ENCODE measurements around the gene NAGLU.

The NAGLU gene

DNA sequence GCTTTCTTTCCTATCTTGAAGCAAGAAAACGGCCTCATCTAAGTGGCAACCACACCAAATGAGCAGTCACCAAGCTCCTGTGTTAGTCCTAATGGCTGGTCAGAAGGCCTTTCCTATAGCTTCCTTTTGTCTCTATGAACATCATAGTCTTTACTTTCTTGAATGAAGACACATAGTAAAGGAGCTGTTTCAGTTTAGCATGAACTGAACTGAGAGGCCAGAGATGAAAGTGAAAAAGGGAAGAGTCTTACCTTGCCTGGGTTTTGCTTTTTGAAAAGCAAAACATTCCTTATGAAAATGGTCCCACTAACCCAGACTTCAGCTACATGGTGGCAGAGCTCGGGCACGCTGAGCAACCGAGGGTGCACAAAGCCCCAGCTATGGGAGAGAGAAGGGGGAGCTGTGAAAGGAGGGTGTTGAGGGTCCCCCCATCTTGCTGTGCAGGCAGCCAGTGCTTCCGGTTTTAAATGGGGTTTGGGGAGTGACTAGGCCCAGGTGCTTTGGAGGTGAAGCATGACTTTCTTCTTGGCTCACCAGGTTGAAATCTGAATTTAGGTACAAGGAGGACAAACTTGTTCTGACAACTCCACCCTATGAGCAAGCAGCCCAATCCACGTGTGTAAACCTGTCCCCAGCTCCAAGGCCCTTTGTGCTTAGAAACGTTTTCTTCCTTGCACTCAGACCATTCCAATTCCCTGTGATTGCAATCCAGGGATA, 50.6 kb downstream of the NAGLU start:
- TF ChIP-seq CTCF (IDR thresholded peaks at IDR 0.05; ENCODE audit: borderline replicate concordance, insufficient read depth, low read depth, low read length) = no peak
- no peak overlapping the region for H3K4me3 ChIP-seq (ENCODE audit: low read depth, low read length)

GRCh38 chr17:42590886-42591285, 54.8 kb downstream of the NAGLU start:
- H3K4me3 ChIP-seq (ENCODE audit: low read depth, low read length) = no peak overlapping the region

GRCh38 chr17:42591411-42591810, 55.4 kb downstream of the NAGLU start:
- H3K4me3 ChIP-seq (ENCODE audit: low read depth, low read length) = no peak overlapping the region
- no peak for TF ChIP-seq CTCF (IDR thresholded peaks at IDR 0.05; ENCODE audit: borderline replicate concordance, insufficient read depth, low read depth, low read length)

More at GRCh38 chr17:42590886-42591285, 54.8 kb downstream of the NAGLU start:
- no peak for TF ChIP-seq CTCF (IDR thresholded peaks at IDR 0.05; ENCODE audit: borderline replicate concordance, insufficient read depth, low read depth, low read length)

Data from GM12875 (cell line).